ENCODE data around the gene GATAD2B. TPM values are rescaled to one million over a fixed set of nuclear protein-coding genes. Genes with fewer than 3 reads are reported as not detected.

The GATAD2B gene
- total and polyA plus RNA-seq, 2 donors (not counting 3 experiments of a cell fraction or from before 2014, with no cell fraction given): 8.5 to 46.3 TPM

GRCh38 chr1:153940756-153941155 is 18.0 kb upstream of the GATAD2B start:
- POLR2A ChIA-PET: no interaction called here
- peaks cover 9% of the 10 kb centered on the region for H3K4me1 ChIP-seq (ENCODE audit: control insufficient read depth, extremely low read depth, insufficient read depth, low read length)
- H3K9ac ChIP-seq (replicated peaks; ENCODE audit: extremely low read depth, insufficient read depth, low read length): no peak overlapping the region

GRCh38 chr1:153939476-153939875 is 16.7 kb upstream of the GATAD2B start:
- Histone ChIP-seq H3K27ac (ENCODE audit: insufficient read depth, low read depth, low read length) (no peak overlapping the region), H3K27me3 (ENCODE audit: control insufficient read depth in 2 of 2, insufficient read depth in 2 of 2, low read length in 2 of 2) (no peaks in the 10 kb centered on the region), H3K4me2 (ENCODE audit: insufficient read depth, low read length) (no peak overlapping the region), H3K79me2 (ENCODE audit: control insufficient read depth, insufficient read depth, low read length) (peaks cover 3% of the 10 kb centered on the region), H3K9me1 (replicated peaks; ENCODE audit: control insufficient read depth, extremely low read depth, insufficient read depth, low read length) (no peaks in the 10 kb centered on the region), H3K36me3 (ENCODE audit: control insufficient read depth in 2 of 2, extremely low read depth in 1 of 2, insufficient read depth in 2 of 2, low read length in 2 of 2) (peaks cover 2 to 53% of the 10 kb centered on the region in 2 experiments), H2AFZ (ENCODE audit: low read depth, low read length) (no peak overlapping the region), H3K4me1 (ENCODE audit: control insufficient read depth, extremely low read depth, insufficient read depth, low read length) (no peaks in the 10 kb centered on the region), H4K20me1 (replicated peaks; ENCODE audit: control insufficient read depth, extremely low read depth, insufficient read depth, low read length) (no peaks in the 10 kb centered on the region), H3K9ac (replicated peaks; ENCODE audit: extremely low read depth, insufficient read depth, low read length) (no peak overlapping the region), H3K4me3 (replicated peaks in 1 of 3; ENCODE audit: insufficient read depth in 1 of 3, low read depth in 1 of 3, low read length in 3 of 3) (no peak overlapping the region), H3K9me3 (replicated peaks; ENCODE audit: control insufficient read depth, insufficient read depth, low read length) (no peaks in the 10 kb centered on the region)
- CTCF ChIA-PET: interaction anchor here (1.9 to 2.8 kb wide), 2 partner anchors 10 to 118 kb away, joined by 5 to 15 read pairs; no protein-coding TSS in a partner anchor
- dilution Hi-C loops (cut with MboI; ENCODE audit: extremely low pct_ligation_motif_present, low sequenced_read_pairs): no loop called here
- FAIRE-seq (no peak), DNase-seq (ENCODE audit: low read depth, low spot score) (no peak)
- TF ChIP-seq MAX (IDR thresholded peaks at IDR 0.05; ENCODE audit: insufficient read depth, insufficient read length) (no peak), CTCF (IDR thresholded peaks at IDR 0.05; ENCODE audit: extremely low read depth in 1 of 2, insufficient read depth in 1 of 2, low read depth in 1 of 2, low read length in 2 of 2) (no peak), EZH2 (IDR thresholded peaks at IDR 0.05; ENCODE audit: borderline replicate concordance, low read depth, low read length, severe bottlenecking) (no peak)
- intact Hi-C loops (cut with micrococcal nuclease): no loop called here
- BruUV-seq (replicated peaks): no TSS peak
- POLR2A ChIA-PET: interaction anchor here (1.2 kb wide), 1 partner anchor 51 kb away, joined by 3 read pairs; the partner anchor contains the start of gene RPS27

More at GRCh38 chr1:153940756-153941155, 18.0 kb upstream of the GATAD2B start:
- H3K36me3 ChIP-seq (ENCODE audit: control insufficient read depth in 2 of 2, extremely low read depth in 1 of 2, insufficient read depth in 2 of 2, low read length in 2 of 2): peaks cover 2 to 48% of the 10 kb centered on the region in 2 experiments
- FAIRE-seq (no peak), DNase-seq (ENCODE audit: low read depth, low spot score) (no peak)
- H3K27ac ChIP-seq (ENCODE audit: insufficient read depth, low read depth, low read length): no peak overlapping the region
- H3K4me3 ChIP-seq (replicated peaks in 1 of 3; ENCODE audit: insufficient read depth in 1 of 3, low read depth in 1 of 3, low read length in 3 of 3): no peak overlapping the region
- no peaks in the 10 kb centered on the region for H3K9me3 ChIP-seq (replicated peaks; ENCODE audit: control insufficient read depth, insufficient read depth, low read length)
- intact Hi-C loops (cut with micrococcal nuclease): no loop called here
- no peak overlapping the region for H2AFZ ChIP-seq (ENCODE audit: low read depth, low read length)
- no peak overlapping the region for H3K4me2 ChIP-seq (ENCODE audit: insufficient read depth, low read length)
- H3K79me2 ChIP-seq (ENCODE audit: control insufficient read depth, insufficient read depth, low read length): peaks cover 14% of the 10 kb centered on the region
- no TSS peak for BruUV-seq (replicated peaks)
- no peak for TF ChIP-seq POLR2AphosphoS5 (IDR thresholded peaks at IDR 0.05; ENCODE audit: insufficient read depth, low read depth, low read length)
- CTCF ChIA-PET: interaction anchor here (0.9 to 2.8 kb wide), 3 partner anchors 8 to 119 kb away, joined by 3 to 15 read pairs (median 5); no protein-coding TSS in a partner anchor
- no peaks in the 10 kb centered on the region for H3K27me3 ChIP-seq (ENCODE audit: control insufficient read depth in 2 of 2, insufficient read depth in 2 of 2, low read length in 2 of 2)
- no peaks in the 10 kb centered on the region for H4K20me1 ChIP-seq (replicated peaks; ENCODE audit: control insufficient read depth, extremely low read depth, insufficient read depth, low read length)
- H3K9me1 ChIP-seq (replicated peaks; ENCODE audit: control insufficient read depth, extremely low read depth, insufficient read depth, low read length): no peaks in the 10 kb centered on the region
- dilution Hi-C loops (cut with MboI; ENCODE audit: extremely low pct_ligation_motif_present, low sequenced_read_pairs): no loop called here

Measured in endothelial cell of umbilical vein (primary cell).